GM18867 (cell line): ENCODE results near the gene TFF3.

Experiments used
- ATAC-seq: cut with Tn5 transposase; IDR thresholded peaks from one replicate; pipeline ENCODE4 v1.9.1; 2021; ENCODE audit warnings: mild to moderate bottlenecking, moderate library complexity; ENCODE audit not compliant: unreplicated experiment

TFF3 gene

DNA sequence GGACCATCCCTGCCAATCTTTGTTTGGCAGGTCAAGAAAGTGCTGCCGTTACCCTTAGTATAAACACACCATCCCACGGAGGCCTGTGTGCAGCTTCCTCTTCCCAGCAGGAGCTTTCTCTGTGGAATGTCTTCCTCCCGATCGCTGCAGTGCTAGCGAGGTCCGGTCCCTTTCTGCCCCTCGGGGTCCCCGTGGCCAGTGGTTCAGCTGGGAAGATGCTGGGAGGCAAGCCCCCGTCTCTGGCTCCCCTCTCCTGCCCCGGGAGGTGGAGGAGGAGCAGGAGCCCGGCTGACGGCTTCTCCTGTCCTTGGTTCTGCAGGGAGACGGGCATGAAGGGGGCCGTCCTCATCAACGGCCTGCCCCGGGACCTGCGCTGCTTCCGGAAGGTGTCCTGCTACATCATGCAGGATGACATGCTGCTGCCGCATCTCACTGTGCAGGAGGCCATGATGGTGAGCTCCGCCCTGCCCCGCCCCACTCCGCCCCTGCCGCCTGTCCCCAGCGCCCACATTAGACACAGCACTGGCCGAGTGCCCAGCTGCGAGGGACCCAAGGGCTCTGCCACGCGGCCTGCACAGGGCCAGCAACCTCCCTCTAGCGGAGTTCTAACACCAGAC is 42.1 kb downstream of the TFF3 start:
- ATAC-seq = no peak

- ATAC-seq = no peak
These were observed 42.9 kb downstream of the TFF3 start for GRCh38 chr21:42272109-42272962.

- no peak for ATAC-seq
These were observed 44.1 kb downstream of the TFF3 start for GRCh38 chr21:42271065-42271464.

DNA sequence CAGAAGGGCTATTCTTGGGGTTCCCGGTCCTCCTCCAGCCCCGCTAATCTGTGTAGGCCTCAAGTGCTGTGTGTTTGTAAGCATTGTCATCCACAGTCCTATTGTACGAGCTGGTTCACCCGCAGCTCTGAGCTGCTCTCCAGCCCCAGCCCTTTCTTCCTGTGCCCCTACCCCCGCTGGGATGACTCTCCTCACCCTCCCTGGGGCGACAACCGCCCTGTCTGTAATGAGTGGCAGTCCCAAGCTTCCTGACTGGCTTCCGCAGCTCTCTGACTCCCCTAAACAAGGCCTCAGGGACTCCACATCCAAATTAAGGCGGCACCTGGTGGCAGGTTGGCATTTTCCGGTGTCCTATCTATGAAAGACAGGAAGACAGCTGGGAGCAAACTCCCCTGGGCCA is 45.8 kb downstream of the TFF3 start:
- no peak for ATAC-seq

GRCh38 chr21:42266971-42267556 is 48.1 kb downstream of the TFF3 start:
- no peak for ATAC-seq

GRCh38 chr21:42265231-42265812 is 49.9 kb downstream of the TFF3 start:
- no peak for ATAC-seq

DNA sequence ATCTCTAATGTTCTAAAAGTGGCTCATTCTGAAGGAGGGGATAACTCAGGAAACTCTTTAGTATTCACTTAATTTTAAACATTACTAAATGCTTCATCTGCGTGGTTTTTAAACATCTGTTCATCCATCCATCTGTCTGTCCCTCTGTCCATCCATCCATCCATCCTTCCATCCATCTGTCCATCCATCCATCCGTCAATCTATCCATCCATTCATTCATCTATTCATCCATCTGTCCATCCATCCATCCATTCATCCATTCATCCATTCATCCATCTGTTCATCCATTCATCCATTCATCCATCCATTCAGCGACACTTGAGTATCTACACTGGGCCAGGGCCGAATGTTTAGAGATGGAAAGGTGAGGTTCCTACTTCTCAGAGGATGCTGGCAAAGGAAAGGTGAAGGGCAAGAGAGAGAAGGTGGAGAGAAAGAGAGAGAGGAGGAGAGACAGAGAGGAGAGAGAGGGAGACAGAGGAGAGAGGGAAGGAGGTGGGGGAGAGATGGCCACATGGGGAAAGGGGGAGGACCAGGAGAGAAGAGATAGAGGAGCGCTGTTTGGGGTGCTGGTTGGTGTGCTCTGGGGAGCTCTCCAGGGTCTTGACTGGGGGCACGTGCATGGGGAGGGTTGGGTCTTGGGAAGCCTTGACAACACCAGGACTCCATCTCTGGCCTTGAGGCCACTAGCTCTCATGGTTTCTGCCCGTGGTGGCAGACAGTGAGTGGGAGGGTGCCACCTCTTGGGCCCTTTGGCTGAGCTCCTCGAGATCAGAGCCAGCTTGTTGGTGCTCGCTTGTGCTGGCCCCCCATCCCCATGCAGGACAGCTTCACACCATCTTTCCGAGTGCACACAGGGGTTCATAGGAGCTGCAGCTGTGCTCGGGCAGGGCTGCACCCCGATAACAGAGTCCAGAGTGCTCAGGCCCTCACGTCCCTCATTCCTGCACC is 50.7 kb downstream of the TFF3 start:
- no peak for ATAC-seq

GRCh38 chr21:42263591-42264131 is 51.5 kb downstream of the TFF3 start:
- ATAC-seq = no peak

GRCh38 chr21:42262831-42263231 is 52.4 kb downstream of the TFF3 start:
- ATAC-seq = no peak

DNA sequence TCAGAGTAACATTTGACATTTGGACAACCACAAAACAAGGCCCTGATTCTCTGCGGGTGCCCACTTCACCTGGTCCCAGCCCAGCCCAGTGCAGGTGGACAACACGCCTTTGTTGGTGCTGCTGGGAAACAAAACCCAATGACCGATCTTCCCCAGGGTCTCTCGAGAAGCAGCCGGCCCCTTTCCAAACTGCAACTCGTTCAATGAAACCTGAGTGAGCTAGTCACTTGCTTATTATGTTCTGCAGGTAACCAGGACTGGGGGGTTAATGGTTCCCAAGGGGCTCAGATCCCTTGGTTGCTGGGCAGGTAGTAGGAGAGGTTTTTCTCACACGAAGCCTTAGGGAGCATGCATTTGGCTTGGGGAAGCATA is 53.4 kb downstream of the TFF3 start:
- ATAC-seq = no peak
